ENCODE measurements around the gene CAMK2D. TPM values are rescaled to one million over a fixed set of nuclear protein-coding genes. Genes with fewer than 3 reads are reported as not detected.

Gene CAMK2D
- total and polyA plus RNA-seq, 2 experiments from 2014 or later = 4.9 to 14.6 TPM

- Histone ChIP-seq H3K27ac (ENCODE audit: low read depth) (no peak overlapping the region), H3F3A (replicated peaks; ENCODE audit: low read depth) (no peaks in the 10 kb centered on the region), H2AFZ (no peak overlapping the region), H3K4me2 (no peak overlapping the region), H4K20me1 (replicated peaks; ENCODE audit: insufficient read depth) (no peaks in the 10 kb centered on the region), H3K79me2 (replicated peaks; ENCODE audit: insufficient read depth) (no peaks in the 10 kb centered on the region), H3K4me1 (ENCODE audit: insufficient read depth) (no peaks in the 10 kb centered on the region), H3K9me2 (ENCODE audit: insufficient read depth) (no peaks in the 10 kb centered on the region), H3K27me3 (ENCODE audit: insufficient read depth) (no peaks in the 10 kb centered on the region), H3K36me3 (ENCODE audit: insufficient read depth) (no peaks in the 10 kb centered on the region), H3K4me3 (no peak overlapping the region)
- no peak overlapping the region for H3K27ac Mint-ChIP-seq
- no peaks in the 10 kb centered on the region for H3K36me3 Mint-ChIP-seq (ENCODE audit: low read depth)
- no peaks in the 10 kb centered on the region for H3K27me3 Mint-ChIP-seq (ENCODE audit: insufficient read depth, low read depth, poor library complexity)
- TF ChIP-seq POLR2AphosphoS5 (IDR thresholded peaks at IDR 0.05; ENCODE audit: low read depth) (no peak), ZNF462 (CRISPR knock-in tag; IDR thresholded peaks at IDR 0.05) (no peak), JUNB (IDR thresholded peaks at IDR 0.05; ENCODE audit: unreplicated experiment) (no peak), ZNF331 (CRISPR knock-in tag; IDR thresholded peaks at IDR 0.05; ENCODE audit: low read depth) (no peak), ETS1 (IDR thresholded peaks at IDR 0.05) (no peak), ZNF114 (CRISPR knock-in tag; IDR thresholded peaks at IDR 0.05) (no peak), EZH2phosphoT487 (IDR thresholded peaks at IDR 0.05; ENCODE audit: unreplicated experiment) (no peak), REST (IDR thresholded peaks at IDR 0.05; ENCODE audit: unreplicated experiment) (no peak), STAT1 (IDR thresholded peaks at IDR 0.05; ENCODE audit: unreplicated experiment) (no peak), CREB1 (CRISPR knock-in tag; IDR thresholded peaks at IDR 0.05; ENCODE audit: low read depth) (no peak), EZH2 (IDR thresholded peaks at IDR 0.05; ENCODE audit: low read depth, unreplicated experiment) (no peak), CTCF (conservative IDR thresholded peaks at IDR 0.05; ENCODE audit: low read depth in 2 of 2) (no peak), NANOG (IDR thresholded peaks at IDR 0.05; ENCODE audit: borderline replicate concordance) (no peak)
- DNase-seq (ENCODE audit: low spot score) (no peak), ATAC-seq (no peak)
- H3K9me3 Mint-ChIP-seq = no peaks in the 10 kb centered on the region
- no peaks in the 10 kb centered on the region for H3K4me1 Mint-ChIP-seq
- H3K4me3 Mint-ChIP-seq = no peak overlapping the region
Observed at GRCh38 chr4:113725963-113726362, 35.6 kb downstream of the CAMK2D start.
